ENCODE data around the gene PABPC3.

PABPC3 gene

DNA sequence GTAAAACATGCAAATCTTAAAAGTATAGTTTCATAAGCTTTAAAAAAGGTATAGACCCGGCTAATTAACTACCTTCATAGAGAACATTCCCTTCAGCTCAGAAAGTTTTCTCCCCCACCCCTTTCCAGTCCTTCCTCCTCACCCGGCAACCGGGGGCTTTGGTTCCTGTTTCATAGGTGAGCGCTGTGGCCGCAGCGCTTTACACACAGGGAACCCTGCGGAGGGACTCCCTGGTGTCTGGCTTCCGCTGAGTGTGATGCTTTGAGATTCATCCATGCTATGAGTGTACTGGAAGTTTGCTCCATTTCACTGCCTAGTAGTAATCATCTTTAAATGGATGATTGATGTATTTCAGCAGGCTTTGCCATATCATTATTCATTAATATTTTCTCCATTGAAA lies 26.0 kb upstream of the PABPC3 start:
- H2AFZ ChIP-seq (ENCODE audit: low read depth, low read length): no peak overlapping the region
- peaks cover 18% of the 10 kb centered on the region for H3K4me1 ChIP-seq (ENCODE audit: low read length)
- H3K4me2 ChIP-seq (ENCODE audit: low read length): peak overlapping the region; percentile 25
- no peaks in the 10 kb centered on the region for H3K36me3 ChIP-seq (replicated peaks; ENCODE audit: low read depth, low read length)
- H3K9ac ChIP-seq (ENCODE audit: low read length): no peak overlapping the region
- no peaks in the 10 kb centered on the region for H3K9me3 ChIP-seq (ENCODE audit: insufficient read depth, low read length)
- no peak overlapping the region for H3K4me3 ChIP-seq (ENCODE audit: low read length)
- no peaks in the 10 kb centered on the region for H3K79me2 ChIP-seq (ENCODE audit: low read length)
- H4K20me1 ChIP-seq (ENCODE audit: insufficient read depth, low read length): no peaks in the 10 kb centered on the region
- peaks cover 14% of the 10 kb centered on the region for H3K27me3 ChIP-seq (ENCODE audit: low read depth, low read length)
- no peak for TF ChIP-seq EZH2phosphoT487 (IDR thresholded peaks at IDR 0.05; ENCODE audit: low read depth)
- no peak overlapping the region for H3K27ac ChIP-seq (ENCODE audit: low read length)

DNA sequence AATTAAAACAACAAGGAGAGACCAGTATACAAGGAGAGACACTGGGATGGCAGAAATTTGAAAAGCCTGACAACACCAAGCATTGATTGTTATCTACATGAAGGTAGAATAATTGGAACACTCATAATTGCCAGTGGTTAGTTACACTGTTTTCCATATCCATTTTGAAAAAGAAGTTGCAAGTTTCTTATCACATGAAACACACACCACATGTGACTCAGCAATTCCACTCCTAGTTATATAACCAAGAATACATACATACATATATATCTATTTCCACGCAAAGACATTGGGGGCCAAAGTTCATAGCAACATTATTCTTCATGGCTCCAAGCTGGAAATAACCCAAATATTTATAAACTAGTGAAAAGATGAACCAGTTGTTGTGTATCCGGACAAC lies 15.2 kb upstream of the PABPC3 start:
- no peaks in the 10 kb centered on the region for H4K20me1 ChIP-seq (ENCODE audit: insufficient read depth, low read length)
- H3K9ac ChIP-seq (ENCODE audit: low read length): no peak overlapping the region
- H2AFZ ChIP-seq (ENCODE audit: low read depth, low read length): no peak overlapping the region
- H3K4me2 ChIP-seq (ENCODE audit: low read length): no peak overlapping the region
- no peaks in the 10 kb centered on the region for H3K9me3 ChIP-seq (ENCODE audit: insufficient read depth, low read length)
- peaks cover 8% of the 10 kb centered on the region for H3K4me1 ChIP-seq (ENCODE audit: low read length)
- H3K27ac ChIP-seq (ENCODE audit: low read length): no peak overlapping the region
- no peaks in the 10 kb centered on the region for H3K36me3 ChIP-seq (replicated peaks; ENCODE audit: low read depth, low read length)
- H3K27me3 ChIP-seq (ENCODE audit: low read depth, low read length): peaks cover 15% of the 10 kb centered on the region
- no peak for TF ChIP-seq EZH2phosphoT487 (IDR thresholded peaks at IDR 0.05; ENCODE audit: low read depth)
- TF ChIP-seq CTCF (IDR thresholded peaks at IDR 0.05; ENCODE audit: low read depth, low read length): no peak
- H3K79me2 ChIP-seq (ENCODE audit: low read length): no peaks in the 10 kb centered on the region
- no peak overlapping the region for H3K4me3 ChIP-seq (ENCODE audit: low read length)

DNA sequence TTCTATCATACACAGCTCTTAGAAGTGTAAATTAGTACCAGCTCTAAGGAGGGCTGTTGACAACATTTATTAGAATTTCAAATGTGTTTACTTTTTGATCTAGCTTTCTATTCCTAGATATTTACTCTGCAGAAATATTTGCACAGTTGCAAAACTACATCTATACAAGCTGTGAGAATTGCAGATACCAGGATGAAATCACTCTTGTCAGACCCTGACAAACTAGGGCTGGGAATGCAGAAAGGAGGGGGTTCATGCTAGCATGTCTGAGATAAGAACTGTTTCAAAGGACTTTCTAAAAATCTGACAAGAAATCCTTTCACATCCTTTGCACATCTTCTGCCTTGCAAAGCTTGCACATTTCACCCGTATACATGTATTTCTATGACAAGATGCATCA lies 11.8 kb upstream of the PABPC3 start:
- Histone ChIP-seq H3K4me1 (ENCODE audit: low read length) (peaks cover 24% of the 10 kb centered on the region), H3K4me3 (ENCODE audit: low read length) (no peak overlapping the region), H3K27me3 (ENCODE audit: low read depth, low read length) (peaks cover 15% of the 10 kb centered on the region), H3K79me2 (ENCODE audit: low read length) (no peaks in the 10 kb centered on the region), H3K9ac (ENCODE audit: low read length) (no peak overlapping the region), H3K36me3 (replicated peaks; ENCODE audit: low read depth, low read length) (no peaks in the 10 kb centered on the region), H4K20me1 (ENCODE audit: insufficient read depth, low read length) (no peaks in the 10 kb centered on the region), H2AFZ (ENCODE audit: low read depth, low read length) (0 out of 2 replicates have a peak overlapping the region, but pooled peaks have one; percentile 82), H3K4me2 (ENCODE audit: low read length) (no peak overlapping the region), H3K27ac (ENCODE audit: low read length) (no peak overlapping the region), H3K9me3 (ENCODE audit: insufficient read depth, low read length) (no peaks in the 10 kb centered on the region)
- TF ChIP-seq CTCF (IDR thresholded peaks at IDR 0.05; ENCODE audit: low read depth, low read length) (no peak), EZH2phosphoT487 (IDR thresholded peaks at IDR 0.05; ENCODE audit: low read depth) (no peak)

DNA sequence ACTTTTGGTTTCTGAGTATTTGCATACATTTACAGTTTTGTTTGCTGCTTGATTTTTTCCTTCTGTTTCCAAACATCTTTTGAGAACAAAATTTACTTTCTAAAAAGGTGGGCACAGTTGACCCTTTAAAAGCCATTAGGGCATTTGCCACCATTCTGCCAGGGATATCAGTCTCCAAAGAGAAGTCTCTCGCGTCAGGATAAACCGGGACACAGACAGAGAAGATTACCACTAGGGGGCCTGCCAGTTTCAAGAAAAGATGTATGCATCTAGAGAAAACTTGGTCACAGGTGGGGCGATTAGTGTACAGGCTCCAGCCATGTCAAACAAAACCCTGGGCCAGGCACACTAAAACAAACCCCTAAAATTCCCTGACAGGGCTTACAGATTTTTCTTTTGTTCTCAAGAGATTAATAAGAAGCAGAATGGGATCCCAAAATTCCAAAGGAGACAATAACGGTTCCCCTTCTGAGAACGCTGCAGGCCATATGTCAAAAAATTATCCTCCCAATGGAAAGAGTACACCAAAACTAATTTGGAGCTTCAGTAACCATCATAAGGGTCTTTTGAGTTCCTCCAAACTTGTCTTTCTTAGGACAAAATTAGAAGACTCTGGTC lies 10.7 kb upstream of the PABPC3 start:
- H3K36me3 ChIP-seq (replicated peaks; ENCODE audit: low read depth, low read length): no peaks in the 10 kb centered on the region
- peak overlapping the region; percentile 65 for H3K4me2 ChIP-seq (ENCODE audit: low read length)
- no peaks in the 10 kb centered on the region for H3K9me3 ChIP-seq (ENCODE audit: insufficient read depth, low read length)
- H3K27me3 ChIP-seq (ENCODE audit: low read depth, low read length): peaks cover 15% of the 10 kb centered on the region
- no peaks in the 10 kb centered on the region for H3K79me2 ChIP-seq (ENCODE audit: low read length)
- TF ChIP-seq CTCF (IDR thresholded peaks at IDR 0.05; ENCODE audit: low read depth, low read length): peak; percentile 96
- no peak for TF ChIP-seq EZH2phosphoT487 (IDR thresholded peaks at IDR 0.05; ENCODE audit: low read depth)
- H4K20me1 ChIP-seq (ENCODE audit: insufficient read depth, low read length): no peaks in the 10 kb centered on the region
- peak overlapping the region; percentile 55 for H3K4me3 ChIP-seq (ENCODE audit: low read length)
- no peak overlapping the region for H3K27ac ChIP-seq (ENCODE audit: low read length)
- H3K4me1 ChIP-seq (ENCODE audit: low read length): peaks cover 26% of the 10 kb centered on the region
- peak overlapping the region; percentile 82 for H2AFZ ChIP-seq (ENCODE audit: low read depth, low read length)
- peak overlapping the region; percentile 29; the same call in 1 of the 2 replicates for H3K9ac ChIP-seq (ENCODE audit: low read length)

Data from OCI-LY3 (cell line).